HCT116 (cell line): ENCODE measurements around the gene MGRN1. TPM values are rescaled to one million over a fixed set of nuclear protein-coding genes. Genes with fewer than 3 reads are reported as not detected.
A peak's percentile ranks its signal among the peaks of the same experiment; 100 is the strongest.

ENCODE experiments used
- ATAC-seq: fragments of 200-7000 bp; cut with Tn5 transposase; 2 replicates; pipeline ENCODE4 v1.9.1; 2020; ENCODE audit warnings: mild to moderate bottlenecking, moderate library complexity
- BruUV-seq: library from RNA; stranded (reverse); fragments of 400-500 nt; replicated peaks from 2 replicates; lab custom pipeline; 2021; lab: Mats Ljungman, UMichigan
- CTCF ChIA-PET: fragments of 300-600 bp; sonication (Branson Sonifier 250); formaldehyde crosslinking; loops from one replicate; lab custom pipeline; 2021; ENCODE audit warnings: antibody characterized with exemption; lab: Charles Lee
- POLR2A ChIA-PET: fragments of 300-600, 350-600 bp; sonication (Branson Sonifier 250); formaldehyde crosslinking; loops from one replicate; lab custom pipeline; 2021; ENCODE audit warnings: antibody characterized with exemption; lab: Charles Lee
- RAD21 ChIA-PET, 2 experiments: fragments of 300-600 bp; sonication (Branson Sonifier 250); formaldehyde crosslinking; loops; one replicate each; lab custom pipeline; 2023; ENCODE audit warnings: low total read pairs in 2 of 2; ENCODE audit not compliant: uncharacterized antibody in 2 of 2, unreplicated experiment in 2 of 2, low non-redundant PET in 1 of 2; lab: Charles Lee
- DNase-seq: peaks from one replicate; pipeline ENCODE4 v3.0.0-alpha.2; 2010; ENCODE audit warnings: low read depth, low spot score
- H2AFZ ChIP-seq: fragments of 200-600 bp; shearing (Covaris generic), sonication (generic); 2 replicates; pipeline ENCODE4 v1.6.1; 2017; ENCODE audit warnings: low read depth, mixed run types, mixed read lengths, antibody characterized with exemption, low read length; ENCODE audit not compliant: poor library complexity, severe bottlenecking
- H3K27ac ChIP-seq: 2 replicates; pipeline ENCODE4 v1.5.1; 2012; ENCODE audit warnings: low read depth, low read length
- H3K27me3 ChIP-seq: fragments of 200-600 bp; sonication (generic); 2 replicates; pipeline ENCODE4 v1.6.1; 2016; ENCODE audit warnings: mixed run types, low read length, mixed read lengths; ENCODE audit not compliant: insufficient read depth
- H3K36me3 ChIP-seq, 2 experiments: fragments of 200-500 bp in 1 of 2; fragments of 200-600 bp in 1 of 2; sonication (Bioruptor generic) in 1 of 2; sonication (generic) in 1 of 2; 2 replicates each; pipeline versions ENCODE4 v1.5.1 to v1.6.1; 2014 to 2016; ENCODE audit warnings: low read length in 2 of 2, inconsistent platforms in 1 of 2, mixed read lengths in 1 of 2, mixed run types in 1 of 2; ENCODE audit not compliant: insufficient read depth in 2 of 2, control insufficient read depth in 1 of 2
- H3K4me1 ChIP-seq, 2 experiments: fragments of 200-600 bp in 1 of 2; sonication (generic) in 1 of 2; 2 replicates each; pipeline versions ENCODE4 v1.5.1 to v1.6.1; 2012 to 2017; ENCODE audit warnings: low read length in 2 of 2, inconsistent platforms in 1 of 2, mild to moderate bottlenecking in 1 of 2, mixed read lengths in 1 of 2, mixed run types in 1 of 2, moderate library complexity in 1 of 2; ENCODE audit not compliant: insufficient read depth in 2 of 2, control insufficient read depth in 1 of 2
- H3K4me2 ChIP-seq: fragments of 200-600 bp; sonication (generic); 2 replicates; pipeline ENCODE4 v1.6.1; 2017; ENCODE audit warnings: mixed run types, low read length, mixed read lengths
- H3K4me3 ChIP-seq, 2 experiments: fragments of 200-600 bp in 1 of 2; sonication (generic) in 1 of 2; replicated peaks in 1 of 2; 2 replicates each; pipeline ENCODE4 v1.5.1; 2011 to 2016; ENCODE audit warnings: low read length in 2 of 2, control low read depth in 1 of 2, low read depth in 1 of 2, mild to moderate bottlenecking in 1 of 2, mixed read lengths in 1 of 2, mixed run types in 1 of 2
- H3K79me2 ChIP-seq: fragments of 200-600 bp; sonication (generic); 2 replicates; pipeline ENCODE4 v1.6.1; 2017; ENCODE audit warnings: mild to moderate bottlenecking, mixed run types, low read length, moderate library complexity, mixed read lengths; ENCODE audit not compliant: insufficient read depth
- H3K9ac ChIP-seq: fragments of 200-600 bp; sonication (generic); 2 replicates; pipeline ENCODE4 v1.6.1; 2016; ENCODE audit warnings: low read length, mixed read lengths
- H3K9me2 ChIP-seq: fragments of 200-600 bp; sonication (generic), shearing (Covaris generic); 2 replicates; pipeline ENCODE4 v1.6.1; 2017; ENCODE audit warnings: mixed run types, mild to moderate bottlenecking, moderate library complexity; ENCODE audit not compliant: insufficient read depth
- H3K9me3 ChIP-seq, 2 experiments: fragments of 200-500 bp in 1 of 2; fragments of 200-600 bp in 1 of 2; sonication (Bioruptor generic) in 1 of 2; sonication (generic) in 1 of 2; 2 replicates each; pipeline ENCODE4 v1.6.1; 2014 to 2017; ENCODE audit warnings: low read length in 2 of 2, mixed read lengths in 2 of 2, inconsistent platforms in 1 of 2, low read depth in 1 of 2, mild to moderate bottlenecking in 1 of 2, mixed run types in 1 of 2, moderate library complexity in 1 of 2; ENCODE audit not compliant: control insufficient read depth in 1 of 2, insufficient read depth in 1 of 2
- H4K20me1 ChIP-seq: fragments of 200-600 bp; sonication (generic), shearing (Covaris generic); 2 replicates; pipeline ENCODE4 v1.6.1; 2017; ENCODE audit warnings: mixed run types, mild to moderate bottlenecking, moderate library complexity; ENCODE audit not compliant: insufficient read depth
- CEBPB ChIP-seq: IDR thresholded peaks from 2 replicates; pipeline ENCODE4 v1.6.1; 2012; ENCODE audit warnings: low read depth
- EGR1 ChIP-seq: IDR thresholded peaks from 2 replicates; pipeline ENCODE4 v1.6.1; 2012; ENCODE audit warnings: low read depth
- EZH2 ChIP-seq: fragments of 200-600 bp; sonication (generic); IDR thresholded peaks from 2 replicates; pipeline ENCODE4 v1.6.1; 2017; ENCODE audit warnings: antibody characterized with exemption, mixed run types
- EZH2phosphoT487 ChIP-seq: fragments of 200-600 bp; IDR thresholded peaks from 2 replicates; pipeline ENCODE4 v1.6.1; 2018; ENCODE audit warnings: antibody characterized with exemption, borderline replicate concordance
- FOSL1 ChIP-seq: IDR thresholded peaks from 2 replicates; pipeline ENCODE4 v1.6.1; 2012; ENCODE audit warnings: low read depth
- POLR2A ChIP-seq: IDR thresholded peaks from 2 replicates; pipeline ENCODE4 v1.7.0; 2011; ENCODE audit warnings: borderline replicate concordance; ENCODE audit not compliant: insufficient read depth, insufficient read length; ENCODE audit errors: extremely low read depth
- POLR2AphosphoS5 ChIP-seq: IDR thresholded peaks from 2 replicates; pipeline ENCODE4 v1.6.1; 2011; ENCODE audit warnings: mild to moderate bottlenecking, low read depth, low read length, moderate library complexity
- RAD21 ChIP-seq: IDR thresholded peaks from 2 replicates; pipeline ENCODE4 v1.6.1; 2012; ENCODE audit warnings: low read depth, mild to moderate bottlenecking
- SP1 ChIP-seq: IDR thresholded peaks from 2 replicates; pipeline ENCODE4 v1.6.1; 2012; ENCODE audit warnings: low read depth
- ZNF274 ChIP-seq: fragments of 200-500 bp; sonication (Bioruptor generic); IDR thresholded peaks from 2 replicates; pipeline ENCODE4 v1.6.1; 2014; ENCODE audit warnings: mild to moderate bottlenecking, low read depth, low read length, inconsistent platforms
- intact Hi-C: fragments of 100-400 bp; cut with micrococcal nuclease; formaldehyde crosslinking; loops from 2 replicates; pipeline ENCODE4 v1.10.0; 2022
- total RNA-seq: library from RNA; stranded (reverse); gene quantifications from one replicate; pipeline ENCODE4 v1.2.1, GENCODE V29; 2021; ENCODE audit not compliant: unreplicated experiment
- TF ChIP-seq, protein P1 (sequence below): IDR thresholded peaks from 2 replicates; pipeline ENCODE4 v1.6.1; 2012
- TF ChIP-seq, protein P2 (sequence below): IDR thresholded peaks from 2 replicates; pipeline ENCODE4 v1.6.1; 2012
- TF ChIP-seq, protein P3 (sequence below): IDR thresholded peaks from 2 replicates; pipeline ENCODE4 v1.6.1; 2011; ENCODE audit warnings: mild to moderate bottlenecking, low read length, moderate library complexity; ENCODE audit not compliant: insufficient replicate concordance; ENCODE audit errors: extremely low read depth
- TF ChIP-seq, protein P4 (sequence below): IDR thresholded peaks from 2 replicates; pipeline ENCODE4 v1.6.1; 2012; ENCODE audit warnings: low read depth

The MGRN1 gene
- total RNA-seq, 1 experiment from 2014 or later, result 50.6 TPM

DNA sequence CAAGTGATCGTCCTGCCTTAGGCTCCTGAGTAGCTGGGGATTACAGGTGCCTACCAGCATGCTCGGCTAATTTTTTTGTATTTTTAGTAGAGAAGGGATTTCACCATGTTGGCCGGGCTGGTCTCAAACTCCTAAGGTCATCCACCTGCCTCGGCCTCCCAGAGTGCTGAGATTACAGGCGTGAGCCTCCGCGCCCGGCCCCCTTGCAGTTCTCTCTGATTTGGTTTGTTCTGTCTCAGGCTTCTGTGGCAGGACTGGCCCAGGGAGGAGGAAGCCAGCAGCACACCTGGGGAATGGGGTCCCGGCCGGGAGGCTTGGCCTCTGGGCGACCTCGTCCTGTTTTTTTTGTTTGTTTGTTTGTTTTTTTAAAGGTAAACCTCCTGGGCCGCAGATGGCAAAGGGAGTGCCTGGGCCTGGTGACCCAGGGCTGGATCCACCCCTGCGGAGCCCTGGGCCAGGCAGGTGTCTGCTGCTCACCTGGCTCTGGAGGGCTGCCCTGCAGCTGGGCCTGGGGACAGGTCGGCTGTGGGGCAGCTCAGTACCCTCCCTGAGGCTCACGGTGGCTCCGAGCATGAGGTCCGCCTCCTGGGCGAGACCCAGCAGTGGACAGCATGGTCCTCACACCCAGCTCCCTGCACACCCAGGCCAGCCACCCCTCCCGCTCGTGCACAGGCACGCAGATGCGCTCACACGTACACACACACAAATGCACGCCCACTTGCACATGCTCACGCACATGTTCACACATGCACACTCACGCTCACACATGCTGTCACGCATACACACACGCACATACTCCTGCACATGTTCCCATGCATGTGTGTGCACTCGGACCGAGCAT, 65.5 kb downstream of the MGRN1 start:
- Histone ChIP-seq H3K36me3 (no peaks in the 10 kb centered on the region; a peak in 1 of 4 replicates), H2AFZ (no peak overlapping the region), H3K27ac (no peak overlapping the region), H3K4me3 (no peak overlapping the region), H3K9me2 (no peaks in the 10 kb centered on the region), H3K9ac (no peak overlapping the region), H3K79me2 (no peaks in the 10 kb centered on the region; the same call in 1 of the 2 replicates), H3K4me2 (no peak overlapping the region), H3K27me3 (no peaks in the 10 kb centered on the region), H4K20me1 (no peaks in the 10 kb centered on the region), H3K4me1 (peaks cover 8 to 16% of the 10 kb centered on the region in 2 experiments; a peak in 2 of 4 replicates), H3K9me3 (no peaks in the 10 kb centered on the region)
- BruUV-seq, result TSS peak; percentile 4
- ChIA-PET CTCF (no interaction called here), POLR2A (no interaction called here), RAD21 (no interaction called here)
- ATAC-seq (no peak), DNase-seq (no peak)
- intact Hi-C loops, result no loop called here
- TF ChIP-seq FOSL1, result no peak
- TF ChIP-seq EGR1, result no peak
- no peak for TF ChIP-seq POLR2AphosphoS5
- TF ChIP-seq EZH2phosphoT487, result no peak
- TF ChIP-seq, protein P1, sequence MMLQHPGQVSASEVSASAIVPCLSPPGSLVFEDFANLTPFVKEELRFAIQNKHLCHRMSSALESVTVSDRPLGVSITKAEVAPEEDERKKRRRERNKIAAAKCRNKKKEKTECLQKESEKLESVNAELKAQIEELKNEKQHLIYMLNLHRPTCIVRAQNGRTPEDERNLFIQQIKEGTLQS, result no peak
- TF ChIP-seq CEBPB, result no peak
- TF ChIP-seq, protein P2, sequence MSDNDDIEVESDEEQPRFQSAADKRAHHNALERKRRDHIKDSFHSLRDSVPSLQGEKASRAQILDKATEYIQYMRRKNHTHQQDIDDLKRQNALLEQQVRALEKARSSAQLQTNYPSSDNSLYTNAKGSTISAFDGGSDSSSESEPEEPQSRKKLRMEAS, result no peak
- TF ChIP-seq, protein P3, sequence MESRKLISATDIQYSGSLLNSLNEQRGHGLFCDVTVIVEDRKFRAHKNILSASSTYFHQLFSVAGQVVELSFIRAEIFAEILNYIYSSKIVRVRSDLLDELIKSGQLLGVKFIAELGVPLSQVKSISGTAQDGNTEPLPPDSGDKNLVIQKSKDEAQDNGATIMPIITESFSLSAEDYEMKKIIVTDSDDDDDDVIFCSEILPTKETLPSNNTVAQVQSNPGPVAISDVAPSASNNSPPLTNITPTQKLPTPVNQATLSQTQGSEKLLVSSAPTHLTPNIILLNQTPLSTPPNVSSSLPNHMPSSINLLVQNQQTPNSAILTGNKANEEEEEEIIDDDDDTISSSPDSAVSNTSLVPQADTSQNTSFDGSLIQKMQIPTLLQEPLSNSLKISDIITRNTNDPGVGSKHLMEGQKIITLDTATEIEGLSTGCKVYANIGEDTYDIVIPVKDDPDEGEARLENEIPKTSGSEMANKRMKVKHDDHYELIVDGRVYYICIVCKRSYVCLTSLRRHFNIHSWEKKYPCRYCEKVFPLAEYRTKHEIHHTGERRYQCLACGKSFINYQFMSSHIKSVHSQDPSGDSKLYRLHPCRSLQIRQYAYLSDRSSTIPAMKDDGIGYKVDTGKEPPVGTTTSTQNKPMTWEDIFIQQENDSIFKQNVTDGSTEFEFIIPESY, result no peak
- TF ChIP-seq ZNF274, result no peak
- no peak for TF ChIP-seq POLR2A
- TF ChIP-seq RAD21, result no peak
- TF ChIP-seq, protein P4, sequence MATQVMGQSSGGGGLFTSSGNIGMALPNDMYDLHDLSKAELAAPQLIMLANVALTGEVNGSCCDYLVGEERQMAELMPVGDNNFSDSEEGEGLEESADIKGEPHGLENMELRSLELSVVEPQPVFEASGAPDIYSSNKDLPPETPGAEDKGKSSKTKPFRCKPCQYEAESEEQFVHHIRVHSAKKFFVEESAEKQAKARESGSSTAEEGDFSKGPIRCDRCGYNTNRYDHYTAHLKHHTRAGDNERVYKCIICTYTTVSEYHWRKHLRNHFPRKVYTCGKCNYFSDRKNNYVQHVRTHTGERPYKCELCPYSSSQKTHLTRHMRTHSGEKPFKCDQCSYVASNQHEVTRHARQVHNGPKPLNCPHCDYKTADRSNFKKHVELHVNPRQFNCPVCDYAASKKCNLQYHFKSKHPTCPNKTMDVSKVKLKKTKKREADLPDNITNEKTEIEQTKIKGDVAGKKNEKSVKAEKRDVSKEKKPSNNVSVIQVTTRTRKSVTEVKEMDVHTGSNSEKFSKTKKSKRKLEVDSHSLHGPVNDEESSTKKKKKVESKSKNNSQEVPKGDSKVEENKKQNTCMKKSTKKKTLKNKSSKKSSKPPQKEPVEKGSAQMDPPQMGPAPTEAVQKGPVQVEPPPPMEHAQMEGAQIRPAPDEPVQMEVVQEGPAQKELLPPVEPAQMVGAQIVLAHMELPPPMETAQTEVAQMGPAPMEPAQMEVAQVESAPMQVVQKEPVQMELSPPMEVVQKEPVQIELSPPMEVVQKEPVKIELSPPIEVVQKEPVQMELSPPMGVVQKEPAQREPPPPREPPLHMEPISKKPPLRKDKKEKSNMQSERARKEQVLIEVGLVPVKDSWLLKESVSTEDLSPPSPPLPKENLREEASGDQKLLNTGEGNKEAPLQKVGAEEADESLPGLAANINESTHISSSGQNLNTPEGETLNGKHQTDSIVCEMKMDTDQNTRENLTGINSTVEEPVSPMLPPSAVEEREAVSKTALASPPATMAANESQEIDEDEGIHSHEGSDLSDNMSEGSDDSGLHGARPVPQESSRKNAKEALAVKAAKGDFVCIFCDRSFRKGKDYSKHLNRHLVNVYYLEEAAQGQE, result no peak
- TF ChIP-seq SP1, result no peak
- no peak for TF ChIP-seq EZH2
